ENCODE data around the gene SAFB2. TPM values are rescaled to one million over a fixed set of nuclear protein-coding genes. Genes with fewer than 3 reads are reported as not detected.

The SAFB2 gene
- total and polyA plus RNA-seq, 2 of the 13 experiments (the other 11 are each of a cell fraction or from before 2014, with no cell fraction given) = 11.2 to 31.5 TPM

DNA sequence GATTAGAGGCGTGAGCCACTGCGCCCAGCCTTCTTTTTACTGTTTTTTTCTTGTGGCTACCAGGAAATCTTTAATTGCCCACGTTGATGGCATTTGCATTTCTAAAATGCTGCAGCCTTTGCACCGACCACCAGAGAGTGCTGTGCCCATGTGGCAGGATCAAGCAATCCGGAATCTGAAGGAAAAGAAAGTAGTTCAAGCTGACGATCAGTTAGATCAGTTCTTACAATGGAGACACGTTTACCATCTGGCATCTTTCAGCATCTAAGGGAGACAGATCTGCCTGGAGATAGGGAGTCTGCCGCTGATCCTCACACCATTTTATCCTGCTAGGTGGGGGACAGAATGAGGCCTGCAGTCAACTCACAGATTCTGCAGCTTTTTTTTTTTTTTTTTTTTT, 74.7 kb downstream of the SAFB2 start:
- H3K27me3 ChIP-seq (ENCODE audit: control insufficient read depth in 1 of 2, insufficient read depth in 2 of 2, low read length in 2 of 2) = peaks cover 0 to 9% of the 10 kb centered on the region in 2 experiments; a peak in 2 of 5 replicates
- DNase-seq (ENCODE audit: low spot score) (peak; percentile 38), ATAC-seq (peak; percentile 71), FAIRE-seq (peak; percentile 70)
- H2AFZ ChIP-seq (ENCODE audit: low read length) = no peak overlapping the region
- no peaks in the 10 kb centered on the region for H4K20me1 ChIP-seq (ENCODE audit: insufficient read depth, low read length)
- intact Hi-C loops (cut with micrococcal nuclease; ENCODE audit: unreplicated experiment) = loop anchor here (2.0 to 5.0 kb wide), 2 partner anchors 31 to 139 kb away; no protein-coding TSS in a partner anchor
- no peaks in the 10 kb centered on the region for H3K36me3 ChIP-seq (replicated peaks in 1 of 2; ENCODE audit: control insufficient read depth in 1 of 2, insufficient read depth in 2 of 2, low read length in 2 of 2)
- peak overlapping the region; percentile 67 for H3K4me2 ChIP-seq (ENCODE audit: low read depth, low read length)
- H3K79me2 ChIP-seq (ENCODE audit: insufficient read depth, low read length) = no peaks in the 10 kb centered on the region
- no TSS peak for BruUV-seq (replicated peaks)
- no peak overlapping the region for H3K9ac ChIP-seq (ENCODE audit: insufficient read depth, low read depth, low read length)
- ChIA-PET POLR2A (interaction anchor here (0.8 kb wide), 1 partner anchor 75 kb away, joined by 4 read pairs; the partner anchor contains the start of genes SAFB and SAFB2), CTCF (ENCODE audit: low intra/inter-chr PET ratio, low total read pairs) (interaction anchor here (0.6 to 1.7 kb wide), 3 partner anchors 13 to 96 kb away, joined by 3 to 19 read pairs (median 3); no protein-coding TSS in a partner anchor)
- no peaks in the 10 kb centered on the region for H3K9me3 ChIP-seq (ENCODE audit: low read length)
- no peak overlapping the region for H3K27ac ChIP-seq (ENCODE audit: extremely low read length, insufficient read depth, low read length)
- no peaks in the 10 kb centered on the region for H3K4me1 ChIP-seq (ENCODE audit: insufficient read depth, low read length)
- 11% methylated on average over 8 of the region's 8 CpGs for WGBS (ENCODE audit: low lambda C conversion rate)
- in situ Hi-C loops (cut with HindIII; ENCODE audit: extremely low pct_ligation_motif_present, low pct_unique_long_range_greater_than_20kb) = no loop called here
- H3K4me3 ChIP-seq (replicated peaks in 1 of 3; ENCODE audit: insufficient read depth in 1 of 3, low read depth in 2 of 3, low read length in 3 of 3) = no peak overlapping the region
- TF ChIP-seq HOXA9 (CRISPR knock-in tag; IDR thresholded peaks at IDR 0.05; ENCODE audit: borderline replicate concordance) = no peak
- TF ChIP-seq TEAD3 (CRISPR knock-in tag; optimal IDR thresholded peaks at IDR 0.05; ENCODE audit: borderline replicate concordance) = peak; percentile 10
- TF ChIP-seq ZFP62 (CRISPR knock-in tag; IDR thresholded peaks at IDR 0.05) = no peak
- TF ChIP-seq, protein P1, sequence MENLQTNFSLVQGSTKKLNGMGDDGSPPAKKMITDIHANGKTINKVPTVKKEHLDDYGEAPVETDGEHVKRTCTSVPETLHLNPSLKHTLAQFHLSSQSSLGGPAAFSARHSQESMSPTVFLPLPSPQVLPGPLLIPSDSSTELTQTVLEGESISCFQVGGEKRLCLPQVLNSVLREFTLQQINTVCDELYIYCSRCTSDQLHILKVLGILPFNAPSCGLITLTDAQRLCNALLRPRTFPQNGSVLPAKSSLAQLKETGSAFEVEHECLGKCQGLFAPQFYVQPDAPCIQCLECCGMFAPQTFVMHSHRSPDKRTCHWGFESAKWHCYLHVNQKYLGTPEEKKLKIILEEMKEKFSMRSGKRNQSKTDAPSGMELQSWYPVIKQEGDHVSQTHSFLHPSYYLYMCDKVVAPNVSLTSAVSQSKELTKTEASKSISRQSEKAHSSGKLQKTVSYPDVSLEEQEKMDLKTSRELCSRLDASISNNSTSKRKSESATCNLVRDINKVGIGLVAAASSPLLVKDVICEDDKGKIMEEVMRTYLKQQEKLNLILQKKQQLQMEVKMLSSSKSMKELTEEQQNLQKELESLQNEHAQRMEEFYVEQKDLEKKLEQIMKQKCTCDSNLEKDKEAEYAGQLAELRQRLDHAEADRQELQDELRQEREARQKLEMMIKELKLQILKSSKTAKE (CRISPR knock-in tag; IDR thresholded peaks at IDR 0.05; ENCODE audit: borderline replicate concordance) = no peak
- TF ChIP-seq RAD21 (CRISPR knock-in tag; IDR thresholded peaks at IDR 0.05) = peak; percentile 51; the same call in 1 of the 2 replicates
- TF ChIP-seq ZNF34 (CRISPR knock-in tag; IDR thresholded peaks at IDR 0.05; ENCODE audit: borderline replicate concordance) = no peak
- TF ChIP-seq SMC3 (IDR thresholded peaks at IDR 0.05; ENCODE audit: low read length) = peak; percentile 91
- TF ChIP-seq EP300 (IDR thresholded peaks at IDR 0.05; ENCODE audit: low read depth in 2 of 2, low read length in 2 of 2) = no peak
- TF ChIP-seq EP300 (CRISPR knock-in tag; IDR thresholded peaks at IDR 0.05; ENCODE audit: borderline replicate concordance) = no peak
- TF ChIP-seq, protein P2, sequence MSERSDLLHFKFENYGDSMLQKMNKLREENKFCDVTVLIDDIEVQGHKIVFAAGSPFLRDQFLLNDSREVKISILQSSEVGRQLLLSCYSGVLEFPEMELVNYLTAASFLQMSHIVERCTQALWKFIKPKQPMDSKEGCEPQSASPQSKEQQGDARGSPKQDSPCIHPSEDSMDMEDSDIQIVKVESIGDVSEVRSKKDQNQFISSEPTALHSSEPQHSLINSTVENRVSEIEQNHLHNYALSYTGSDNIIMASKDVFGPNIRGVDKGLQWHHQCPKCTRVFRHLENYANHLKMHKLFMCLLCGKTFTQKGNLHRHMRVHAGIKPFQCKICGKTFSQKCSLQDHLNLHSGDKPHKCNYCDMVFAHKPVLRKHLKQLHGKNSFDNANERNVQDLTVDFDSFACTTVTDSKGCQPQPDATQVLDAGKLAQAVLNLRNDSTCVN (CRISPR knock-in tag; IDR thresholded peaks at IDR 0.05; ENCODE audit: borderline replicate concordance) = no peak
- TF ChIP-seq, protein P3, sequence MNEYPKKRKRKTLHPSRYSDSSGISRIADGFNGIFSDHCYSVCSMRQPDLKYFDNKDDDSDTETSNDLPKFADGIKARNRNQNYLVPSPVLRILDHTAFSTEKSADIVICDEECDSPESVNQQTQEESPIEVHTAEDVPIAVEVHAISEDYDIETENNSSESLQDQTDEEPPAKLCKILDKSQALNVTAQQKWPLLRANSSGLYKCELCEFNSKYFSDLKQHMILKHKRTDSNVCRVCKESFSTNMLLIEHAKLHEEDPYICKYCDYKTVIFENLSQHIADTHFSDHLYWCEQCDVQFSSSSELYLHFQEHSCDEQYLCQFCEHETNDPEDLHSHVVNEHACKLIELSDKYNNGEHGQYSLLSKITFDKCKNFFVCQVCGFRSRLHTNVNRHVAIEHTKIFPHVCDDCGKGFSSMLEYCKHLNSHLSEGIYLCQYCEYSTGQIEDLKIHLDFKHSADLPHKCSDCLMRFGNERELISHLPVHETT (CRISPR knock-in tag; conservative IDR thresholded peaks at IDR 0.05) = no peak
- TF ChIP-seq ELF3 (CRISPR knock-in tag; IDR thresholded peaks at IDR 0.05) = no peak
- no peak for TF ChIP-seq THAP11 (CRISPR knock-in tag; IDR thresholded peaks at IDR 0.05)
- 0 out of 2 replicates have a peak, but pooled peaks have one; percentile 4 for TF ChIP-seq BHLHE40 (IDR thresholded peaks at IDR 0.05; ENCODE audit: low read length)
- TF ChIP-seq ZFP37 (CRISPR knock-in tag; IDR thresholded peaks at IDR 0.05; ENCODE audit: borderline replicate concordance) = no peak
- TF ChIP-seq ZNF7 (CRISPR knock-in tag; IDR thresholded peaks at IDR 0.05) = no peak
- TF ChIP-seq, protein P4, sequence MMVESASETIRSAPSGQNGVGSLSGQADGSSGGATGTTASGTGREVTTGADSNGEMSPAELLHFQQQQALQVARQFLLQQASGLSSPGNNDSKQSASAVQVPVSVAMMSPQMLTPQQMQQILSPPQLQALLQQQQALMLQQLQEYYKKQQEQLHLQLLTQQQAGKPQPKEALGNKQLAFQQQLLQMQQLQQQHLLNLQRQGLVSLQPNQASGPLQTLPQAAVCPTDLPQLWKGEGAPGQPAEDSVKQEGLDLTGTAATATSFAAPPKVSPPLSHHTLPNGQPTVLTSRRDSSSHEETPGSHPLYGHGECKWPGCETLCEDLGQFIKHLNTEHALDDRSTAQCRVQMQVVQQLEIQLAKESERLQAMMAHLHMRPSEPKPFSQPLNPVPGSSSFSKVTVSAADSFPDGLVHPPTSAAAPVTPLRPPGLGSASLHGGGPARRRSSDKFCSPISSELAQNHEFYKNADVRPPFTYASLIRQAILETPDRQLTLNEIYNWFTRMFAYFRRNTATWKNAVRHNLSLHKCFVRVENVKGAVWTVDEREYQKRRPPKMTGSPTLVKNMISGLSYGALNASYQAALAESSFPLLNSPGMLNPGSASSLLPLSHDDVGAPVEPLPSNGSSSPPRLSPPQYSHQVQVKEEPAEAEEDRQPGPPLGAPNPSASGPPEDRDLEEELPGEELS (CRISPR knock-in tag; IDR thresholded peaks at IDR 0.05) = no peak
- no peak for TF ChIP-seq HDAC6 (IDR thresholded peaks at IDR 0.05; ENCODE audit: low read depth, low read length)
